ENCODE measurements around the gene SLCO3A1. TPM values are rescaled to one million over a fixed set of nuclear protein-coding genes. Genes with fewer than 3 reads are reported as not detected.

The SLCO3A1 gene
- total RNA-seq, result 5.1 and 8.8 TPM in 2 replicates

DNA sequence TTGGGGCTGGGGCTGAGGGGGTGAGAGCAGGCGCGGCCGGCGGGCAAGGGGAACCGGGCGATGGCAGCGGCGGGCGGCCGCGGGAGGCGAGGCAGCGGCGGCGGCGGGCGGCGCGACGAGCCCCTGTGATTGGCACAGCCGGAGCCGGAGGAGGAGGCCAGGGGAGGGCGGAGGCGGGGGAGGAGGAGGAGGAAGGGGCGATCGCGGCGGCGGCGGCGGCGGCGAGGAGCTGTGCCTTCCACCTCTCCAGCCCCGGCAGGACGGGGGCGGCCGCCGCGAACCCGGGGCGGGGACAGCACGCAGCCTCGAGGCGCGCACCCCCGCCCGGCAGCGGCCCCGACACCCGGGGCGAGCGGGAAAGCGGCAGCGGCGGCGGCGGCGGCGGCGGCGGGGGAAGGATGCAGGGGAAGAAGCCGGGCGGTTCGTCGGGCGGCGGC is at the start of gene SLCO3A1:
Gene SLCO3A1 (plus strand): TSS at position 198 of the 437 bp plus-strand sequence.

Data from nasal cavity respiratory epithelium epithelial cell of viscerocranial mucosa (primary cell).